ENCODE data around the gene NEK6. TPM values are rescaled to one million over a fixed set of nuclear protein-coding genes. Genes with fewer than 3 reads are reported as not detected.

NEK6 gene
- total RNA-seq, 1 experiment from 2014 or later, result 66.6 TPM

DNA sequence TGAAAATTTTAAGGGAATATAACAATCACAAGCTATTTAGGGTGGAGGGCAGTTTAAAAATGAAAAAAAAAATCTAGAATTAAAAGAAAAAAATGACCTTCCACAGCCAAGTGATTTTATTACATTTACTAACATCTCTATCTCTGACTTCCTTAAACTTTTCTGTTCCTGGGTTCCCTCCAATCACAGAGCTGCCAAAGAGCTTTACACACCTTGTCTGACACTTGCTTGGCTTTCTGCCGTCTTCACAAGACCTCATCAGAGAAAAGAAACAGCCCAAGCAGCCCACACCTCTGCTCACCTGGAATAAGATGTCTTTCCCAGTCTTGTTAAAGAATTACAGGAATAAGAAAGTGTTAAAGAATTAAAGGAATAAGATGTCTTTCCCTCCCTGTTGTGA is 118.6 kb downstream of the NEK6 start:
- ChIA-PET CTCF (no interaction called here), POLR2A (no interaction called here)
- H3K4me1 Mint-ChIP-seq (ENCODE audit: low read depth, unreplicated experiment), result peaks cover 7% of the 10 kb centered on the region
- Histone ChIP-seq H3K9me3 (no peaks in the 10 kb centered on the region), H3K4me1 (no peaks in the 10 kb centered on the region), H3K36me3 (ENCODE audit: control insufficient read depth, insufficient read depth, low read length) (no peaks in the 10 kb centered on the region; the same call in 1 of the 2 replicates), H3K27me3 (replicated peaks; ENCODE audit: control insufficient read depth, insufficient read depth, low read length) (no peaks in the 10 kb centered on the region), H3K4me3 (ENCODE audit: low read depth, low read length) (no peak overlapping the region)
- no peak for DNase-seq
- peaks cover 58% of the 10 kb centered on the region for H3K36me3 Mint-ChIP-seq (ENCODE audit: insufficient read depth, unreplicated experiment)
- H3K4me3 Mint-ChIP-seq (ENCODE audit: unreplicated experiment), result no peak overlapping the region
- H3K27ac Mint-ChIP-seq (ENCODE audit: unreplicated experiment), result no peak overlapping the region
- no TSS peak for BruUV-seq (replicated peaks)
- H3K27me3 Mint-ChIP-seq (ENCODE audit: insufficient read depth, unreplicated experiment), result no peaks in the 10 kb centered on the region
- intact Hi-C loops (cut with micrococcal nuclease; ENCODE audit: unreplicated experiment), result no loop called here
- H3K9me3 Mint-ChIP-seq (ENCODE audit: unreplicated experiment), result no peaks in the 10 kb centered on the region
- TF ChIP-seq, protein P1, sequence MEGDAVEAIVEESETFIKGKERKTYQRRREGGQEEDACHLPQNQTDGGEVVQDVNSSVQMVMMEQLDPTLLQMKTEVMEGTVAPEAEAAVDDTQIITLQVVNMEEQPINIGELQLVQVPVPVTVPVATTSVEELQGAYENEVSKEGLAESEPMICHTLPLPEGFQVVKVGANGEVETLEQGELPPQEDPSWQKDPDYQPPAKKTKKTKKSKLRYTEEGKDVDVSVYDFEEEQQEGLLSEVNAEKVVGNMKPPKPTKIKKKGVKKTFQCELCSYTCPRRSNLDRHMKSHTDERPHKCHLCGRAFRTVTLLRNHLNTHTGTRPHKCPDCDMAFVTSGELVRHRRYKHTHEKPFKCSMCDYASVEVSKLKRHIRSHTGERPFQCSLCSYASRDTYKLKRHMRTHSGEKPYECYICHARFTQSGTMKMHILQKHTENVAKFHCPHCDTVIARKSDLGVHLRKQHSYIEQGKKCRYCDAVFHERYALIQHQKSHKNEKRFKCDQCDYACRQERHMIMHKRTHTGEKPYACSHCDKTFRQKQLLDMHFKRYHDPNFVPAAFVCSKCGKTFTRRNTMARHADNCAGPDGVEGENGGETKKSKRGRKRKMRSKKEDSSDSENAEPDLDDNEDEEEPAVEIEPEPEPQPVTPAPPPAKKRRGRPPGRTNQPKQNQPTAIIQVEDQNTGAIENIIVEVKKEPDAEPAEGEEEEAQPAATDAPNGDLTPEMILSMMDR (IDR thresholded peaks at IDR 0.05; ENCODE audit: insufficient read depth in 1 of 2, low read depth in 1 of 2, low read length in 1 of 2, severe bottlenecking in 1 of 2, unreplicated experiment in 1 of 2), result no peak

DNA sequence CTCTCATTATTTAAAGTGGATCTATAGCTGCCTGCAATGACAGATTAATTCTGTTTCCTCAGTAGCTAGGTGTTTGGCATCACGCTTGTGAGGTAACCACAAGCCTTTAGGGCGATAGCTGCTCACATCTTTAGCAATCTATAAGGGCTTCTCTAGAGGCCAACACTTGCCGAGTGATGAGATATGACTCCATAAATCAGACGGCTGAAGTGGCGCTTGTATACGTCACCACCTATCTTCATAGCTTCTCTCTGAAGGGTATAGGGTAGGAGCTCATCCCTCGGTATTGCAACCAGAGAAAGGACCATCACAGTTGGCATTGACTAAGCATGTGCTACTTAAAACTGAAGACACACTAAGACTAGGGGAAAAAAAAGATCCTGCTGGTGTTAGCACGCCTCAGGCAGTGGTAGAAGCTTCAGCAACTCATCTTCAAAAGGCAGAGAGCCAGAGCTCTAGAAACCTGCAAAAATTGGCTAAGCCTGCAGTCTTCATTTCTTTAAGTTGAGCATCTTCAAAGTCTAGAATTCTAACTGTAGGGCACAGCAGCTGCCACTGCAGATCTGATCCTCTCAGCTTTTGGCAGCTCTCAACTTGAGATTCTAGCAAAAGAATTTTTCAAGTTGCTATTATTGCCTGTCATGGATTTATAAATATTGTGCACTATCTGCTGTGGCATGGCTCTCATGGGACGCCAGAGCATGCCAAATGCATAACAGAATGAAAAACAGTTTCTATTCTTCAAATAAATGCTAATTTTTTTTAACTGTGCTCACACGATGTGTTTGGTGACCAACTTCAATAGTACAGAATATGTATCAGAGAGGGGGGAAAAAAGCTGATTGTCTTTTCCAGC is 120.0 kb downstream of the NEK6 start:
- no peaks in the 10 kb centered on the region for H3K9me3 ChIP-seq
- H3K27me3 Mint-ChIP-seq (ENCODE audit: insufficient read depth, unreplicated experiment), result no peaks in the 10 kb centered on the region
- H3K4me1 Mint-ChIP-seq (ENCODE audit: low read depth, unreplicated experiment), result no peaks in the 10 kb centered on the region
- no peak overlapping the region for H3K4me3 ChIP-seq (ENCODE audit: low read depth, low read length)
- no peaks in the 10 kb centered on the region for H3K9me3 Mint-ChIP-seq (ENCODE audit: unreplicated experiment)
- no peaks in the 10 kb centered on the region; the same call in 1 of the 2 replicates for H3K36me3 ChIP-seq (ENCODE audit: control insufficient read depth, insufficient read depth, low read length)
- H3K27ac Mint-ChIP-seq (ENCODE audit: unreplicated experiment), result no peak overlapping the region
- ChIA-PET CTCF (no interaction called here), POLR2A (no interaction called here)
- intact Hi-C loops (cut with micrococcal nuclease; ENCODE audit: unreplicated experiment), result no loop called here
- H3K4me3 Mint-ChIP-seq (ENCODE audit: unreplicated experiment), result no peak overlapping the region
- no peaks in the 10 kb centered on the region for H3K4me1 ChIP-seq
- H3K36me3 Mint-ChIP-seq (ENCODE audit: insufficient read depth, unreplicated experiment), result peaks cover 58% of the 10 kb centered on the region
- no peak for DNase-seq
- TF ChIP-seq, protein P1 (IDR thresholded peaks at IDR 0.05; ENCODE audit: insufficient read depth in 1 of 2, low read depth in 1 of 2, low read length in 1 of 2, severe bottlenecking in 1 of 2, unreplicated experiment in 1 of 2), result no peak
- H3K27me3 ChIP-seq (replicated peaks; ENCODE audit: control insufficient read depth, insufficient read depth, low read length), result no peaks in the 10 kb centered on the region
- no TSS peak for BruUV-seq (replicated peaks)

DNA sequence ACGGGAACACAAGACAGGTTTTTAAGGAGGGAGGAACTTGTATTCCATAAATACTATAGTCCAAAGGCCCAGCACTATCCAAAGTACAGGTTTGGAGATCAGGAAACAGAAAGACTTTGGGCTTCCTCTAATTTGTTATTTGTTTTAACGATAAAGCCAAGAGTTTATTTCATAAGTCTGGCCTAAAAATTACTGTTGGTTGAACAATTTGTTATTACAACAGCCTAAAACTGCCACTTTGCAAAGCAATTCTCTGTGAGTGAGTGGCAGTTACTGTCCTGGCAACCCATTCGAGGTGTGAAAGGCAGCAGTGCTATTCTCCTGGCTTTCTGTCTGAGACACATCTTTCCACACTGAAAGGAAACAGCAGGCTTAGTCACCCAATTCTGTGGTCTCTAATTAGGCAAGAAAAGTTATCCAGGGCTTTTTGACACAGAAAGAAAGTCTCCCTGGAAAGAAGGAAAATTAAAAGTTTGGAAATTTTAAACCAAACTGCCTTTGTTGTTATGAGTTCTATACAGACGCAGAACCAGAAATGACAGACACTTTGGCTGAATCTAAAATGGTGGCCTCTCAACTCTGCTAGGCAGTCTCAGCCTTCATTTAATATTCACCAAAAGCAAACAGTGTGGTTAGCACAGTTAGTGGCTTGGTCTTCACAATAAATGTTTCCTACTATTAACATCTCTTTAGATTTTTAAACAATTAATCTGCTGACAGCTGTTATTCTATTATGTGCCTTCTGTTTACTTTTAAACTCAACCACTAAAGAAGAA is 123.6 kb downstream of the NEK6 start:
- intact Hi-C loops (cut with micrococcal nuclease; ENCODE audit: unreplicated experiment), result no loop called here
- Mint-ChIP-seq H3K27ac (ENCODE audit: unreplicated experiment) (no peak overlapping the region), H3K27me3 (ENCODE audit: insufficient read depth, unreplicated experiment) (no peaks in the 10 kb centered on the region), H3K9me3 (ENCODE audit: unreplicated experiment) (no peaks in the 10 kb centered on the region), H3K36me3 (ENCODE audit: insufficient read depth, unreplicated experiment) (peaks cover 51% of the 10 kb centered on the region), H3K4me1 (ENCODE audit: low read depth, unreplicated experiment) (peaks cover 5% of the 10 kb centered on the region), H3K4me3 (ENCODE audit: unreplicated experiment) (no peak overlapping the region)
- Histone ChIP-seq H3K9me3 (no peaks in the 10 kb centered on the region), H3K4me3 (ENCODE audit: low read depth, low read length) (no peak overlapping the region), H3K4me1 (peaks cover 13% of the 10 kb centered on the region), H3K36me3 (ENCODE audit: control insufficient read depth, insufficient read depth, low read length) (no peaks in the 10 kb centered on the region), H3K27me3 (replicated peaks; ENCODE audit: control insufficient read depth, insufficient read depth, low read length) (no peaks in the 10 kb centered on the region)
- no peak for DNase-seq
- ChIA-PET CTCF (no interaction called here), POLR2A (no interaction called here)
- BruUV-seq (replicated peaks), result no TSS peak
- TF ChIP-seq, protein P1 (IDR thresholded peaks at IDR 0.05; ENCODE audit: insufficient read depth in 1 of 2, low read depth in 1 of 2, low read length in 1 of 2, severe bottlenecking in 1 of 2, unreplicated experiment in 1 of 2), result no peak

All from Caco-2 (cell line).